ENCODE measurements around the gene SIRT2. TPM values are rescaled to one million over a fixed set of nuclear protein-coding genes. Genes with fewer than 3 reads are reported as not detected.

Gene SIRT2
- total RNA-seq, 1 experiment from 2014 or later: 37.4 TPM

- Mint-ChIP-seq H3K36me3 (ENCODE audit: insufficient read depth, unreplicated experiment) (peaks cover 26% of the 10 kb centered on the region), H3K9me3 (ENCODE audit: unreplicated experiment) (no peaks in the 10 kb centered on the region), H3K4me1 (ENCODE audit: insufficient read depth, unreplicated experiment) (peaks cover 6% of the 10 kb centered on the region), H3K27ac (ENCODE audit: low read depth, unreplicated experiment) (no peak overlapping the region), H3K27me3 (ENCODE audit: insufficient read depth, unreplicated experiment) (no peaks in the 10 kb centered on the region), H3K4me3 (ENCODE audit: unreplicated experiment) (no peak overlapping the region)
- ChIA-PET CTCF (interaction anchor here (0.8 kb wide), 1 partner anchor 158 kb away, joined by 3 read pairs; no protein-coding TSS in a partner anchor), POLR2A (no interaction called here)
- DNase-seq (ENCODE audit: unreplicated experiment): no peak
- intact Hi-C loops (cut with micrococcal nuclease): no loop called here
- TF ChIP-seq, protein P1, sequence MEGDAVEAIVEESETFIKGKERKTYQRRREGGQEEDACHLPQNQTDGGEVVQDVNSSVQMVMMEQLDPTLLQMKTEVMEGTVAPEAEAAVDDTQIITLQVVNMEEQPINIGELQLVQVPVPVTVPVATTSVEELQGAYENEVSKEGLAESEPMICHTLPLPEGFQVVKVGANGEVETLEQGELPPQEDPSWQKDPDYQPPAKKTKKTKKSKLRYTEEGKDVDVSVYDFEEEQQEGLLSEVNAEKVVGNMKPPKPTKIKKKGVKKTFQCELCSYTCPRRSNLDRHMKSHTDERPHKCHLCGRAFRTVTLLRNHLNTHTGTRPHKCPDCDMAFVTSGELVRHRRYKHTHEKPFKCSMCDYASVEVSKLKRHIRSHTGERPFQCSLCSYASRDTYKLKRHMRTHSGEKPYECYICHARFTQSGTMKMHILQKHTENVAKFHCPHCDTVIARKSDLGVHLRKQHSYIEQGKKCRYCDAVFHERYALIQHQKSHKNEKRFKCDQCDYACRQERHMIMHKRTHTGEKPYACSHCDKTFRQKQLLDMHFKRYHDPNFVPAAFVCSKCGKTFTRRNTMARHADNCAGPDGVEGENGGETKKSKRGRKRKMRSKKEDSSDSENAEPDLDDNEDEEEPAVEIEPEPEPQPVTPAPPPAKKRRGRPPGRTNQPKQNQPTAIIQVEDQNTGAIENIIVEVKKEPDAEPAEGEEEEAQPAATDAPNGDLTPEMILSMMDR (IDR thresholded peaks at IDR 0.05; ENCODE audit: unreplicated experiment): no peak
- BruUV-seq (replicated peaks): no TSS peak
Measured at GRCh38 chr19:38924388-38924787, 25.0 kb upstream of the SIRT2 start.

GRCh38 chr19:38922482-38922881 is 23.1 kb upstream of the SIRT2 start:
- H3K27ac Mint-ChIP-seq (ENCODE audit: low read depth, unreplicated experiment): no peak overlapping the region
- no TSS peak for BruUV-seq (replicated peaks)
- H3K4me3 Mint-ChIP-seq (ENCODE audit: unreplicated experiment): no peak overlapping the region
- DNase-seq (ENCODE audit: unreplicated experiment): no peak
- TF ChIP-seq, protein P1 (IDR thresholded peaks at IDR 0.05; ENCODE audit: unreplicated experiment): no peak
- H3K9me3 Mint-ChIP-seq (ENCODE audit: unreplicated experiment): no peaks in the 10 kb centered on the region
- H3K27me3 Mint-ChIP-seq (ENCODE audit: insufficient read depth, unreplicated experiment): no peaks in the 10 kb centered on the region
- POLR2A ChIA-PET: interaction anchor here (1.0 kb wide), 1 partner anchor 22 kb away, joined by 4 read pairs; the partner anchor contains the start of gene NFKBIB
- intact Hi-C loops (cut with micrococcal nuclease): no loop called here
- H3K36me3 Mint-ChIP-seq (ENCODE audit: insufficient read depth, unreplicated experiment): peaks cover 26% of the 10 kb centered on the region
- CTCF ChIA-PET: no interaction called here
- no peaks in the 10 kb centered on the region for H3K4me1 Mint-ChIP-seq (ENCODE audit: insufficient read depth, unreplicated experiment)

DNA sequence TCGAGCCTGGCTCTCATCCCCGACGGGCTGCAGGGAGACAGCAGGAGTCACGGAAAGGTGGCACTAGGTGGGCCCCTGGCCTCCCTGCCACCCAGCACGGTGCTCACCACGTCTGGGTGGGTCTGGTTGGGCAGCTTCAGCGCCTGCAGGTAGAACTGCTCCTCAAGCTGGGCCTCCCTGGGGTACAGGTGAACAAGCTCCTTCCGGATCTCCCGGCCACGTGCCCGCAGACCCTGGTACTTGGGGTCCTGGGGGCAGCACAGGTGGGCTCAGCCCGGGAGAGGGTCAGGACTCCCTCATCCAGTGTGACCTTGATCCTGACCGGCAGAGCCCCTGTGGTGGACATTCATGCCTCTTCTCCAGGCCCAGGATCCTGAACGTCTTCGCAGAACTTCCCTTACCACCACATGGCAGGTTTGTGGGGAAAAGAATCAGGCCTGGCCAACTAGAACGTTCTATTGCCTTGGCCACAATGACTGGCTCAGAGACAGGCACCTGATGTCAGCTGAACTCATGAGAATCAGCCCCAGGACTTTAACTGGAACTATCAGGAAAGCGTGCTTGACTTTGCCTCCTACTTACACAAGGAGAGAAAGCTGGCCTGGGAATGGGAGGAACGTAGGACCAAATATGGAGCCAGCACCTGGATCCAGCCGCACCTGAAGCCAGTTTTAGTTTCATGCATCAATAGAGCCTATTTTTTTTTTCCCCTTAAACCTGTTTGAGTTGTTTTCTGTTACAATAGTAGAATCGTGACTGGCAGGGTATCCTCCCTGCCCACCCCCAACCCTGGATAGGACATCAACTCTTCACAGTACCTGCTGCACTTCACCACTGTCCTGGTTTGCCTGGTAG is 22.2 kb upstream of the SIRT2 start:
- Mint-ChIP-seq H3K36me3 (ENCODE audit: insufficient read depth, unreplicated experiment) (peaks cover 20% of the 10 kb centered on the region), H3K4me3 (ENCODE audit: unreplicated experiment) (no peak overlapping the region), H3K27me3 (ENCODE audit: insufficient read depth, unreplicated experiment) (no peaks in the 10 kb centered on the region), H3K4me1 (ENCODE audit: insufficient read depth, unreplicated experiment) (no peaks in the 10 kb centered on the region), H3K27ac (ENCODE audit: low read depth, unreplicated experiment) (no peak overlapping the region), H3K9me3 (ENCODE audit: unreplicated experiment) (no peaks in the 10 kb centered on the region)
- DNase-seq (ENCODE audit: unreplicated experiment): no peak
- intact Hi-C loops (cut with micrococcal nuclease): no loop called here
- TF ChIP-seq, protein P1 (IDR thresholded peaks at IDR 0.05; ENCODE audit: unreplicated experiment): no peak
- POLR2A ChIA-PET: interaction anchor here (1.0 kb wide), 1 partner anchor 21 kb away, joined by 4 read pairs; the partner anchor contains the start of gene NFKBIB
- CTCF ChIA-PET: no interaction called here
- BruUV-seq (replicated peaks): no TSS peak

DNA sequence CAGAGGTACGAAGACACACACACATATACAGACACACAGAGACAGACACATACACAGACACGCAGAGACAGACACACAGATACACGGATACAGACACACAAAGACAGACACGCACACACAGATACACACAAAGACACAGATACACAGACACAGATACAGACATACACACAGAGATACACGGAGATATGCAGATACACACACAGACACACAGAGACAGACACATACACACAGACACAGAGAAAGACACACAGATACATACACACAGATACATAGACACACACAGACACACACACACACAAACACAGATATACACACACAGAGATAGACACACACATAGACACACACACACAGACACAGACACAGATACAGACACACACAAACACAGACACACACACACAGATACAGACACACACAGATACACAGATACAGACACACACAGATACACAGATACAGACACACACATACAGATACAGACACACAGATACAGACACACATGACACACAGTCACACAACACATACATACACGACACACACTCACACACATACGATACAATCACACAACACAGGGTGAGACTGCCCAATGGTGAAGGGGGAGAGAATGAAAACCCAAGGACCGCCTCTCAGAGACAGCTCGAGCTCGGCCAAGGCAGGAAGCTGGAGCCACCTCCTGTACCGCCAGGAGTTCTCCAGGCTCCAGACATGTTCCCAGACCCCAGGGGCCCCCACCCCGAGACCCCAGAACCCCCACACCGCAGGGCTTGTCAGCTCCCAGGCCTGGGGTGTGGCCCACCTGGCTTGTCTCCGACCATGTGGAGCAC is 21.4 kb upstream of the SIRT2 start:
- CTCF ChIA-PET: interaction anchor here (1.7 kb wide), 1 partner anchor 14 kb away, joined by 10 read pairs; no protein-coding TSS in a partner anchor
- no peak overlapping the region for H3K4me3 Mint-ChIP-seq (ENCODE audit: unreplicated experiment)

More for the DNA sequence above, 21.4 kb upstream of the SIRT2 start:
- DNase-seq (ENCODE audit: unreplicated experiment): no peak
- H3K36me3 Mint-ChIP-seq (ENCODE audit: insufficient read depth, unreplicated experiment): peaks cover 20% of the 10 kb centered on the region
- intact Hi-C loops (cut with micrococcal nuclease): no loop called here
- BruUV-seq (replicated peaks): no TSS peak
- no peaks in the 10 kb centered on the region for H3K4me1 Mint-ChIP-seq (ENCODE audit: insufficient read depth, unreplicated experiment)
- H3K27me3 Mint-ChIP-seq (ENCODE audit: insufficient read depth, unreplicated experiment): no peaks in the 10 kb centered on the region
- TF ChIP-seq, protein P1 (IDR thresholded peaks at IDR 0.05; ENCODE audit: unreplicated experiment): no peak
- H3K9me3 Mint-ChIP-seq (ENCODE audit: unreplicated experiment): no peaks in the 10 kb centered on the region
- POLR2A ChIA-PET: no interaction called here
- H3K27ac Mint-ChIP-seq (ENCODE audit: low read depth, unreplicated experiment): no peak overlapping the region
